Activated T-cell treated with anti-CD3 and anti-CD28 coated beads for 48 hours (primary cell): Measurements from ENCODE around the gene OCA2.
"Not testable (repeated sequence)": the region's sequence is repeated elsewhere in the genome, so short reads cannot be mapped to it uniquely, and the experiment has no call there.

Source experiments
- DNase-seq: peaks from one replicate; pipeline ENCODE4 v3.0.0-alpha.2; 2020; ENCODE audit warnings: low read depth

The OCA2 gene

DNA sequence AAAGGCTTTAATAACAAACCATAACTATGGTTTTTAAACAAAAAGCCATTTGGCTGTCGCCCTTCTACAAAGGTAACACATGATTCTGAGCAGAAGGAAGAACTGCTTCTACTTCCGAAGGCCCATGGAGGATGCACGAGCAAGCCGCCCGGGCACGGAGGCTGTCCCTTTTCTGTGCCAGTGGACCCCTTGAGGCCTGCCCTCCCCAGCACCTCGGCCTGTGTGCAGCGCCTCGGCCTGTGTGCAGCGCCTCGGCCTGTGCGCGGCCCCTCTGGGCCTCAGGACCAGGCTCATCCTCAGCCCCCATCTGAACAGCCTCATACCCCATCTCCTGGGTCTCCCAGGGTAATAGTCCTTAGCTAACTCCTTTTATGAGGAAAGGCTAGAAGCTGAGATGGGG, 329.5 kb downstream of the OCA2 start:
- DNase-seq: no peak

DNA sequence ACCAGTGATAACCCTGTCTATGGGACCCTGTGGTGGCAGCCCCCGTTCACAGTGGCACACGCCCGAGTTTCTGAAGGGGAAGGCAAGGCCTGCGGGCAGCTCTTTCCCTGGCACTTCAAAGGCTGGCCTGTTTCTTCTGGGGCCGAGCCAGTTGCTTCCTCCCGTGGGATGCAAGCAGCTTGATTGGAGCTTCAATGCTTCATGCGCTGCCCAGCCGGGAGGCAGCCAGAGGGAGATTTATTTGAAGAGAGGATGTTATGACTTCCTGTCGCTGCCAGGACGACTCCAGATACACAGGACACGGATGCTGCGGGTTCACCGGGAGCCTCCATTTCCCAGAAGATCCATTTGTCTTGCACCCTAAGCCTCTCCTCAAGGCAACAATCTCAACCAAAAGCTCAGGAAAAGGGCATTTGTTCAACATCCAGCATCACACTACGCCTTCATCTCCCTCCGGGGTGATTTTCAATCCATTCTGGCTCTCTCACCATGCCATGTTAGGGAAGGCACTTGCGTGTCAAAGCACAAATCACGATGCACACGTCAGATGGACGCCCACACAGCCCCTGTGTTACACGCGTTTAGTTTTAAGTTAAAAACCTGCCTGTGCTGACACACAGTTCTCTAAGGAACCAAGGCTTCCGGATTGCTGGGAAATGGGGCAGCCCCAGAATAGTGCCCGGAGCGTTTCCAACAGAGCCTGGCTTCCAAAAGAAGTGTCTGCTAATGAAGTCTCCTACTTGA, 330.2 kb downstream of the OCA2 start:
- DNase-seq: no peak

DNA sequence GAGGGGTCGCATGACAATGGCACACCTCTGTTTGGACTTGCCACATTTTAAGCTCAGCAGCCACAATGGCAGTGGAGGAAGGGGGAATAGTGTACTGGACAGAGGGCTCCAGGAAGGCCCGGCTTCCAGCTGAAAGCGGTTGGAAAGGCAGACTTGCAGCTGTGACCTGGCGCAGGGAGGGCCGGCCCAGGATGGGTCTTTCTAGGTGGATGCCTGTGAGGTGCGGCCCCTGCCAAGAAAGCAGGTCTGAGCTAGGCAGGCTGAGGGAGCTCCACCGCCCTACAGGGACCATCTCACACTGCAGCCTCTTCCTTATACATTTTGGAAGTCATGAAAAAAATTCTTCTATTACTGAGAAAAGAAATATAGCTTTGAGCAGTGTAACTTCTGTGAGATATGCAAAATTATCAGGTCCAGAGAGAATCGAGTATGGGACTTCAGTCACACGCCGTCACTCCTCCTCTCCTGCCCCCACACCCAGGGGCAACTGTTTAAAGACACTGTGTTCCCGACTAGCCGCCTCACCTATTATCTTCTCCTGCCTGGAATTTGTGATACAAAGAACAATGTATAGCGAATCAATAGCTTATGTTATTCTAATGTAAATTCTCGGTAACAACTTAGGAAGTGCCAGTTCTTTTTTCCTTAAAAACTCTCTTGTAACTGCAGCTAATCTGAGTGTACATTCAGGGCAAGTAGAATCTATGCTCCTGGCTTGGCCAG, 331.0 kb downstream of the OCA2 start:
- no peak for DNase-seq

- not testable (repeated sequence) for DNase-seq
Measured at GRCh38 chr15:27767430-27767829, 331.7 kb downstream of the OCA2 start.

DNA sequence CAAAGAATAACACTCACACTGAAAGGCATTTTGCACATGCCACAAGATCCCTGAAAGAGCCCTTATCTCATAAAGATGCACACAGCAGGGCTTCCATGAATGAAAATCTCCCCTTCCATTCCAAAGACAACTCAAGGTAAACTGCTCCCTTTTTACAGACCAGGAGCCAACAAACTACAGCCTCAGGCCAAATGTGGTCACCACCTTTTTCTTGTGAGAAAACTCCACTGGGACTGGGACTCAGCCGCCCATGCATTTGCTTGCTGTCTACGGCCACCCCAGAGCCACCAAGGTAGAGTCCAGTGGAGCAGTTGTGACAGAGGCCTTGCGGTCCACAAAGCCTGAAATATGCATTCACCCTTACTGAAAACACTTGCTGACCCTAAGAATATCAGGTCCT, 334.8 kb downstream of the OCA2 start:
- no peak for DNase-seq

GRCh38 chr15:27763514-27763913, 335.6 kb downstream of the OCA2 start:
- no peak for DNase-seq

DNA sequence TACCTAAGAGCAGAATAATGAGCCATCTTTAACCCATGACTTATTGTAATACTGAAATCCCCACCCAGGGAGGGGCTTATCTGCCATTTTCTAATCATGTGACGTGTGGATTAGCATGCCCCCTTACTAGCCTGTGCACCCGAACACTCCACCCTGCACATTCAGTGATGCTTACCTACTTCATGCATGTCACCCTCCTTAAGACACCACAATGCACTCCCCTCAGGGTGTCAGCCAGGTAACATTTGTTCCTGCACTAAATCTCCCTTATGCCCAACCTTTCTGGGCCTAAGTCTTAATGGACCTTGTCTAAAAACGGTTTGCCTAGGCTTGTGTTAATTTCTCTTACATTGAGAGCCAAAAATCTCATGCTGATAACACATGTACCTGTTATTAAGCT, 336.6 kb downstream of the OCA2 start:
- DNase-seq: no peak

- DNase-seq: no peak
Measured at GRCh38 chr15:27757052-27757451, 342.1 kb downstream of the OCA2 start.

- no peak for DNase-seq
Measured at GRCh38 chr15:27752691-27753090, 346.4 kb downstream of the OCA2 start.

GRCh38 chr15:27747997-27748396, 351.1 kb downstream of the OCA2 start:
- DNase-seq: no peak

GRCh38 chr15:27746401-27746955, 352.6 kb downstream of the OCA2 start:
- no peak for DNase-seq

- no peak for DNase-seq
Measured at GRCh38 chr15:27744641-27745040, 354.5 kb downstream of the OCA2 start.

DNA sequence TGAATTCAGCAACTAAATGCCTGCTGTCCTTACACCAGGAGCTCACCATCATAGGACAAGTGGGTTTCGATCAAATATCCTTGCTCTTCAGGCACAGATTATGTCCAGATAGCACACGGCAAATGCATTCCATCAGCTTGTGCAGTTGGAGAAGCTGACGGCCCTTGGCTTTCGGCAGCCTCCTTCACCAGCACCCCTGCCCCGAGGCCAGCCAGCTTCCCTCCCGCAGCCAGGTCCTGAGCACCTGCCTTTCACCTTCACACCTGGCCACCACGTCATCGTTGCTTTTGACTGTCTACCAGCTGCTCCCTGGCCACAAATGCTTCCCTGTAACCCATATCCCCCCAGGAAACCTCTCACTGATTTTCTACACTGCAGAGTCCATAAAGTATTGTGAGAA, 355.5 kb downstream of the OCA2 start:
- no peak for DNase-seq

DNA sequence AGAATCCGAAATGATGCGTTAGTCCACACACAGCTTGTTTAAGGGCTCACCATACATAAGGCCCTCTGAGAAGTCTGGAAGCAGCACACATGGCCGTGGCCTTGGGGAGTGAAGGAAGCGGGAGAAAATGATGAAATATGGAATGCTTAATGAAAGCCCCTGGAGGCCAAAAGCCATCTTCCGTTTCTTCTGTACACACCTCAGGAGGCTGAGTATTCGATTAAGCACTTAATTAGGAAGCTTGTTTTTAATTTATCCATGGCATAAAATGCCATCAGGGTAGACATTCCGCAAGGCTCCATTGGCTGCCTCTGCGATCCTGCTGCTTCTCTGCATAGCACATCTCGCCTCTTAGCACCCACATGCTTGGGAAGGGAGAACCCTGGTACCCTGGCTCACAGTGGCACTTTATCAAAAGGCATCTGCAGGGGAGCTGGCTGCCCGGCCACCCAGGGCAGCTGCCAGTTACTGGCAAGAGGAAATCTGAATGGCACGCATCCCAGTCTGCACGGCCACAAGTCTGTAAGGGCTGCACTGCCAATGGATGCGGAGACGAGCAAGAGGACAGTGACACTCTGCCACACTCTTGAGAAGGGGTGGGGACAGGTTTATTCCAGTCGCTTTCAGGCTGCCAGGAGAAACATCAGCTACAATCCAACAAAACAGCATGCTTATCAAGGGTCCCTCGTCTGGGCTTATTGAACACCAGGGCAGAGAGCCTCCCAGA, 356.2 kb downstream of the OCA2 start:
- DNase-seq: no peak

- no peak for DNase-seq
Measured at GRCh38 chr15:27741226-27741860, 357.8 kb downstream of the OCA2 start.

DNA sequence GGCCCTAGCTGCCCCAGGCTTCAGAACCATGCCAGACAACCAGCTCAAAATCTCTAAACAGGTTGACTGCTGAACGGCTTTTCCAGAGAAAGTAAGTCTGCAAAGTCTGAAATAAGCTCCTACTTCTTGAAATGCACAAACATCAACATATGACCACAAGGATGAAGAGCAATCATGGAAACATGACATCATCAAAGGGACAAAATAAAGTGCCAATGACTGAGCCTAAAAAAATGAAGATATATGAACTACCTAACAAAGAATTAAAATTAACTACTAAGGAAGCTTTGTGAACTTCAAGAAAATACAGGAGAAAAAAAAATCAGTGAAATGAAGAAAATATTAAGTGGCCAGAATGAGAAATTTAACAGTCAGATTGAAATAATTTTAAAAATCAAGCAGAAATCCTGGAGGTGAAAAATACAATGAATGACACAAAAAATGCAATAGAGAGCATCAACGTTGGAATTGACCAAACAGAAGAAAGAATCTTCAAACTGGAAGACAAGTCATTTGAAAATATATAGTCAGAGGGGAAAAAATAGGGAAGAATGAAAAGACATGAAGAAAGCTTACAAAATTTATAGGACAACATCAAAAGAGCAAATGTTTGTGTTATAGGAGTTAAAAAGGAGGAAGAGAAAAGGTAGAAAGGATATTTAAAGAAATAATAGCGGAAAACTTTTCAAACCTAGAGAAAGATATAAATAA, 364.2 kb downstream of the OCA2 start:
- no peak for DNase-seq

GRCh38 chr15:27731776-27732175, 367.3 kb downstream of the OCA2 start:
- DNase-seq: no peak

DNA sequence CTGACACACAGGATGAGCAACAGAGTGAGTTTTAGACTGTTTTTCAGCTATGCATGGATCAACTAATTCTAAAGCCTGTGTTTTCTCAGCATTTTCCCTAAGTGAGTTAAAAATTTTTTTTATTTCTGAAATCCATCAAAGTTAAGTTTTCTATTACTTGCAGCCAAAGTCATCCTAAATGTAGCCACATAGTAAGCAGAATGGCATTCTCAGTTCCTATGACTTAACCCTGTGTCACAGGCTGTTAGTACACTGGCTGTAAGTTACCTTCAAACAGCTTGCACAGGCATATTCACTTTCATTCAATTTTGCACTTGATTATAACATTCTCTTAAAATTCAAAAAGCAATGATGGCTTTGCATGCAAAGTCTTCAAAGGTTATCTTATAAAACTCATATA, 368.2 kb downstream of the OCA2 start:
- DNase-seq: no peak

DNA sequence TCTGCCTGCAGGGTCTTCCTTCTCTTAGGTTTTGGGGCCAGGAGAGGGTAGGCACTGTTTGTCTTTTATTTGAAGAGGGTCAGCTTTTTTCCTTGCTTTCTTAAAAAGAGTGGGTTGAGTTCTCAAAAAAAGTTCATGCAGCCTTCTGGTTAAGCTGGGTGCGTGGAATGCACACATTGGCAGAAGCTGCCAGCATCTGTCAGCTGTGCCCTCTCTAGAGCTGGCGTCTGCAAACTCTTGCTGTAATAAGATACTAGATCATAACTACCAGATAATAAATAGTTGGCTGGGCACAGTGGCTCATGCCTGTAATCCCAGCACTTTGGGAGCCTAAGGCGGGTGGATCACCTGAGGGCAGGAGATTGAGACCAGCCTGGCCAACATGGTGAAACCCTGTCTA, 373.4 kb downstream of the OCA2 start:
- no peak for DNase-seq

DNA sequence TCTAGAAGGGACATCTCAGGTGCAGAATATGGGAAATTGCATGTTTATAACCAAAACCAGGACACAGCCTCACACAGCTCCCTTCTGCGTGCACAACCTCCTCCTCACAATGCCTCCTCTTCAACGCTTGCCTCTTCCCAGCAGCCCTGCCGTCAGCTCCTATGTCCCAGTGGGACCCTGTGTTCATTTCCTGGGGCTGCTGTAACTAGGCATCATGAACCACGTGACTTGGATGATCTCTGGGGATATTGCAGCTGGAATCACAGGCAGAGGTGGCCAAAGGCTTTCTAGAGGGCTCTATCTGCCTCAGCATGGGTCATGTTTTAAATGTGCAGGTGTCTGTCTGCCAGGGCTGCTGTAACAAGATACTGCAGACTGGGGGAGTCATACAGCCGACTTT, 375.3 kb downstream of the OCA2 start:
- no peak for DNase-seq

DNA sequence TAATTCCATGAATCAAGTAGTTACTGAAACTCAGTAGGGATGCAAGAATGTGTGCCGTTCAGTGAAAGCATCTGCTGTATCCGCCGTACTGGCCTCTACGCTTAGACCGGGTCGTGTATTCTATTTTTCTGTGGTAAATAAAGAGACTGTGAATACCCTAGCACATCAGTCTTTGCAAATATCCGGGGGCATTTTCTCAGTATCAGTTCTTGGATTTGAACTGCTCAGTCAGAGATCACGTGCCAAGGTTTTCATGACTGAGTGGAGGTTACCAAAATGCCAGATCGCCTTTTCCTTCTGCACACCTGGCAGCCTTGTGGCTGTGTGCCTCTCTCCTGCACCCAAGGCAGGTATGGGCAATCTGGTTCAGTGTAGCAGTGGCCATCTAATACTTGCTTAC, 377.0 kb downstream of the OCA2 start:
- no peak for DNase-seq

DNA sequence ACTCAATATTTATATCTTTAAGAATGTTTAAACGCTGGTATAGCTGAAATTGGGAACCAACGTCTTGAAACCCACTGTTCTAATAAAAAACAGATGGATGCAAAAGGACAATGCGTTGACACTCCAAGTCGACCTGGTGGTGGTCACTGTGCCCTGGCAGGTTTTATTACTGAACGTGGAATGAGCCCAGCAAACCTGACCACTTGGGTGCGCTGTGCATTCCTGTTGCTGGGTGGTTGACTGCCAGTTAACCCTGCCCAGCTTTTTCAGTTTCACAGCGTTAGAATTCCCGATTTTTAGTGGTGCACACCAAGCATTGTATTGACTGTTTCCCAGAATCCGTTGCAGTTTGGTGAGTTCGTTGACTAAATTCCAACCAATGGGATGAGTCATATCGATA, 384.4 kb downstream of the OCA2 start:
- DNase-seq: no peak
